PC-9 (cell line): ENCODE measurements around the gene IRF9.

Experiments used
- CTCF ChIP-seq: fragments of 200-600 bp; sonication (generic); conservative IDR thresholded peaks from 2 replicates; pipeline ENCODE4 v1.6.1; 2017; ENCODE audit warnings: mixed run types, antibody characterized with exemption, mild to moderate bottlenecking, moderate library complexity
- EZH2 ChIP-seq: fragments of 200-600 bp; sonication (generic); IDR thresholded peaks from 2 replicates; pipeline ENCODE4 v1.8.0; 2017; ENCODE audit warnings: antibody characterized with exemption, low read depth

GRCh38 chr14:24195186-24196070 lies 34.4 kb downstream of the IRF9 start, which contains the start of gene TM9SF1:
- TF ChIP-seq EZH2 (no peak), CTCF (no peak)
